ENCODE data around the gene RBM47.

RBM47 gene

GRCh38 chr4:40379248-40379647 lies 250.4 kb downstream of the RBM47 start:
- Histone ChIP-seq H3K36me3 (no peaks in the 10 kb centered on the region), H3K4me3 (ENCODE audit: low read depth, low read length) (no peak overlapping the region), H3K27ac (no peak overlapping the region), H3K9me3 (ENCODE audit: severe bottlenecking) (no peaks in the 10 kb centered on the region), H3K27me3 (ENCODE audit: insufficient read depth, low read depth, severe bottlenecking) (no peaks in the 10 kb centered on the region)
- DNase-seq = no peak
- TF ChIP-seq CTCF (IDR thresholded peaks at IDR 0.05; ENCODE audit: low read depth, low read length) = no peak

GRCh38 chr4:40378619-40379018 lies 251.0 kb downstream of the RBM47 start:
- no peak overlapping the region for H3K4me3 ChIP-seq (ENCODE audit: low read depth, low read length)
- no peak for DNase-seq
- H3K9me3 ChIP-seq (ENCODE audit: severe bottlenecking) = no peaks in the 10 kb centered on the region
- no peaks in the 10 kb centered on the region for H3K27me3 ChIP-seq (ENCODE audit: insufficient read depth, low read depth, severe bottlenecking)
- TF ChIP-seq CTCF (IDR thresholded peaks at IDR 0.05; ENCODE audit: low read depth, low read length) = no peak
- no peaks in the 10 kb centered on the region for H3K36me3 ChIP-seq
- H3K27ac ChIP-seq = no peak overlapping the region

GRCh38 chr4:40377512-40378365 lies 251.9 kb downstream of the RBM47 start:
- Histone ChIP-seq H3K4me3 (ENCODE audit: low read depth, low read length) (no peak overlapping the region), H3K27me3 (ENCODE audit: insufficient read depth, low read depth, severe bottlenecking) (no peaks in the 10 kb centered on the region), H3K36me3 (no peaks in the 10 kb centered on the region), H3K9me3 (ENCODE audit: severe bottlenecking) (no peaks in the 10 kb centered on the region), H3K27ac (no peak overlapping the region)
- no peak for DNase-seq
- no peak for TF ChIP-seq CTCF (IDR thresholded peaks at IDR 0.05; ENCODE audit: low read depth, low read length)

- TF ChIP-seq CTCF (IDR thresholded peaks at IDR 0.05; ENCODE audit: low read depth, low read length) = no peak
- no peak for DNase-seq
- H3K4me3 ChIP-seq (ENCODE audit: low read depth, low read length) = no peak overlapping the region
- no peak overlapping the region for H3K27ac ChIP-seq
- H3K27me3 ChIP-seq (ENCODE audit: insufficient read depth, low read depth, severe bottlenecking) = no peaks in the 10 kb centered on the region
- no peaks in the 10 kb centered on the region for H3K36me3 ChIP-seq
- no peaks in the 10 kb centered on the region for H3K9me3 ChIP-seq (ENCODE audit: severe bottlenecking)
Observed at GRCh38 chr4:40375620-40376019, 254.0 kb downstream of the RBM47 start.

- no peaks in the 10 kb centered on the region for H3K27me3 ChIP-seq (ENCODE audit: insufficient read depth, low read depth, severe bottlenecking)
- H3K9me3 ChIP-seq (ENCODE audit: severe bottlenecking) = no peaks in the 10 kb centered on the region
- no peak overlapping the region for H3K4me3 ChIP-seq (ENCODE audit: low read depth, low read length)
- TF ChIP-seq CTCF (IDR thresholded peaks at IDR 0.05; ENCODE audit: low read depth, low read length) = no peak
- no peak for DNase-seq
- H3K27ac ChIP-seq = no peak overlapping the region
- H3K36me3 ChIP-seq = no peaks in the 10 kb centered on the region
Observed at GRCh38 chr4:40375095-40375494, 254.6 kb downstream of the RBM47 start.

- Histone ChIP-seq H3K36me3 (no peaks in the 10 kb centered on the region), H3K9me3 (ENCODE audit: severe bottlenecking) (no peaks in the 10 kb centered on the region), H3K27me3 (ENCODE audit: insufficient read depth, low read depth, severe bottlenecking) (no peaks in the 10 kb centered on the region), H3K4me3 (ENCODE audit: low read depth, low read length) (no peak overlapping the region), H3K27ac (no peak overlapping the region)
- no peak for DNase-seq
- TF ChIP-seq CTCF (IDR thresholded peaks at IDR 0.05; ENCODE audit: low read depth, low read length) = no peak
Observed at GRCh38 chr4:40373636-40374035, 256.0 kb downstream of the RBM47 start.

Data from WERI-Rb-1 (cell line).